HL-60 (cell line): ENCODE results near the gene DDX17.

Experiments used
- DNase-seq, 2 experiments: peaks; one replicate each; pipeline ENCODE4 v3.0.0-alpha.2; 2010 to 2020; ENCODE audit warnings: low read depth in 1 of 2, low spot score in 1 of 2
- H3K27ac ChIP-seq: fragments of 250-450 bp; sonication (Bioruptor Pico); replicated peaks from 2 replicates; pipeline ENCODE4 v1.5.1; 2020; ENCODE audit warnings: mild to moderate bottlenecking, moderate library complexity
- H3K27me3 ChIP-seq: fragments of 250-450 bp; sonication (Bioruptor Pico); 2 replicates; pipeline ENCODE4 v1.5.1; 2021; ENCODE audit warnings: mild to moderate bottlenecking, moderate library complexity; ENCODE audit not compliant: insufficient read depth, poor library complexity, severe bottlenecking
- H3K4me3 ChIP-seq: replicated peaks from 2 replicates; pipeline ENCODE4 v1.5.1; 2011; ENCODE audit warnings: mild to moderate bottlenecking, control low read depth, low read length; ENCODE audit not compliant: insufficient read depth
- GABPA ChIP-seq: IDR thresholded peaks from 2 replicates; pipeline ENCODE4 v1.6.1; 2012; ENCODE audit warnings: low read depth
- POLR2AphosphoS5 ChIP-seq: IDR thresholded peaks from 2 replicates; pipeline ENCODE4 v1.6.1; 2012; ENCODE audit warnings: low read depth
- SPI1 ChIP-seq: IDR thresholded peaks from 2 replicates; pipeline ENCODE4 v1.6.1; 2012; ENCODE audit warnings: low read depth, mild to moderate bottlenecking, borderline replicate concordance
- TF ChIP-seq, protein P1 (sequence below): IDR thresholded peaks from 2 replicates; pipeline ENCODE4 v1.6.1; 2012; ENCODE audit warnings: low read depth; ENCODE audit not compliant: insufficient replicate concordance
- TF ChIP-seq, protein P2 (sequence below): IDR thresholded peaks from one replicate; pipeline ENCODE4 v1.5.1; 2011; ENCODE audit warnings: low read length, control low read depth, inconsistent platforms; ENCODE audit not compliant: insufficient read depth

The DDX17 gene

DNA sequence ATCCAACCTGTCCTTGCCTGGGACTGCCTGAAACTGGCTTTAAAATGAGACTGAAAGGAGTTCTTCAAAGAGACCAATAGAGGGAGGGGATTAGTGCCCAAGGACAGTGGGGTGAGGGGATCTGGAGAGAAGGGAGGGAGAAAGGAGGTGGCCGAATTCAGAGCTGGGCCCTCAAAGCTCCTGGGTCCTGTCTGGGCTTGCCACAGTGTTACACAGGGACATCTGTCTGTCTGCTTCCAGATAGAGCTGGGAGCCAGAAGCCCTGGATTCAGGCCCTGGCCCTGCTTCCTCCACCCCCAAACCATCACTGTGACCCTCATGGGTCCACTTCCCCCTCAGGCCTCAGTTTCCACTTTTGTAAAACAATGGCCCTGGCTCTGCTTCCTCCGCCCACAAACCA is 54.7 kb downstream of the DDX17 start:
- Histone ChIP-seq H3K27me3 (peaks cover 47% of the 10 kb centered on the region), H3K27ac (no peak overlapping the region), H3K4me3 (no peak overlapping the region)
- DNase-seq, result no peak
- no peak for TF ChIP-seq POLR2AphosphoS5

DNA sequence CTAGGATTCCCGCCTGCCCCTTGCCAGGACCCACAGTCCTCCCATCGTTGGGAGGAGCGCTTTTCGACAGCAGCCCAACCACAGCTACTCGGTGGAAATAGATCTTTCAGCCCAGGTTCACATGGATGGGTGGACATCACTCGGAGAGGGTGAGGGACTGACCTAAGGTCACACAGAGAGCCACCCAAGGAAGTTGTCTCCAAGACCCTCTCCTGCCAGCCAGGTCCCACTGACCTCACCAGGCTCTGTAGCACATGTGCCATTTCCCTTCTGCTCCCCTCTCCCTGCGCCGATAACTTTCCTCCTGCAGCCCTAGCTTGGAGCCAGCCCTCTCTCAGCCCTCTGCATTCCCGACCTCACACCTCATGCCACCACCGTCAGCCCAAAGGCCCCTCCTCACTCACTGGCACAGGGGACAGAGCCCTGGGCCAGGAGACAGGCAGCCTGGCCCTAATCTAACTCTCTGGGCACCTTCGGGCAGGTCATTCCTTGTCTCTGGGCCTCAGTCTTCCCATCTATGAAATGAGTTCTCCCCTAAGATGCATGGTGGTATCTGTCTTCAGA is 55.8 kb downstream of the DDX17 start:
- H3K27me3 ChIP-seq, result peaks cover 46% of the 10 kb centered on the region
- TF ChIP-seq, protein P1, sequence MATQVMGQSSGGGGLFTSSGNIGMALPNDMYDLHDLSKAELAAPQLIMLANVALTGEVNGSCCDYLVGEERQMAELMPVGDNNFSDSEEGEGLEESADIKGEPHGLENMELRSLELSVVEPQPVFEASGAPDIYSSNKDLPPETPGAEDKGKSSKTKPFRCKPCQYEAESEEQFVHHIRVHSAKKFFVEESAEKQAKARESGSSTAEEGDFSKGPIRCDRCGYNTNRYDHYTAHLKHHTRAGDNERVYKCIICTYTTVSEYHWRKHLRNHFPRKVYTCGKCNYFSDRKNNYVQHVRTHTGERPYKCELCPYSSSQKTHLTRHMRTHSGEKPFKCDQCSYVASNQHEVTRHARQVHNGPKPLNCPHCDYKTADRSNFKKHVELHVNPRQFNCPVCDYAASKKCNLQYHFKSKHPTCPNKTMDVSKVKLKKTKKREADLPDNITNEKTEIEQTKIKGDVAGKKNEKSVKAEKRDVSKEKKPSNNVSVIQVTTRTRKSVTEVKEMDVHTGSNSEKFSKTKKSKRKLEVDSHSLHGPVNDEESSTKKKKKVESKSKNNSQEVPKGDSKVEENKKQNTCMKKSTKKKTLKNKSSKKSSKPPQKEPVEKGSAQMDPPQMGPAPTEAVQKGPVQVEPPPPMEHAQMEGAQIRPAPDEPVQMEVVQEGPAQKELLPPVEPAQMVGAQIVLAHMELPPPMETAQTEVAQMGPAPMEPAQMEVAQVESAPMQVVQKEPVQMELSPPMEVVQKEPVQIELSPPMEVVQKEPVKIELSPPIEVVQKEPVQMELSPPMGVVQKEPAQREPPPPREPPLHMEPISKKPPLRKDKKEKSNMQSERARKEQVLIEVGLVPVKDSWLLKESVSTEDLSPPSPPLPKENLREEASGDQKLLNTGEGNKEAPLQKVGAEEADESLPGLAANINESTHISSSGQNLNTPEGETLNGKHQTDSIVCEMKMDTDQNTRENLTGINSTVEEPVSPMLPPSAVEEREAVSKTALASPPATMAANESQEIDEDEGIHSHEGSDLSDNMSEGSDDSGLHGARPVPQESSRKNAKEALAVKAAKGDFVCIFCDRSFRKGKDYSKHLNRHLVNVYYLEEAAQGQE, result no peak
- TF ChIP-seq POLR2AphosphoS5 (no peak), GABPA (no peak), SPI1 (no peak)
- no peak for DNase-seq
- no peak overlapping the region for H3K4me3 ChIP-seq
- H3K27ac ChIP-seq, result no peak overlapping the region

DNA sequence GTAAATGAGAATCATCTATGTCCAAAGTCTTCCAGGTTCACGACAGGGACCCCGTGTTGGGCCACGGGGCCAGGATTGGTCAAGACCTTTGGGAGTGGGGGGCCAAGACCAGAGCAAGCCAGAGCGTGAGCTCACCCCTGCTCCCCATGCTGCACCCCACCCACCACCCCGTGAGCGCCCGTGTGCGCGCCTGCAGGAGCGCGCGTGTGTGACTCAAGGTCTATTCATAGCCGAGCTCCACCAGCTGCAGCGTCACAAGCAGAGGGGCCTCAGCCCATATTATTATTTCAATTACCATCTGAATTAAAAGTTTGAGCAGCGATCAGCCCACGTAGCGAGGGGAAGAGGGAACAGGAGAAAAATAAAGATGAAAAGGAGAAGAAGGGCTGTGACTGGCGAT is 56.3 kb downstream of the DDX17 start:
- H3K27me3 ChIP-seq, result peaks cover 51% of the 10 kb centered on the region
- TF ChIP-seq POLR2AphosphoS5 (no peak), GABPA (no peak)
- TF ChIP-seq, protein P2, sequence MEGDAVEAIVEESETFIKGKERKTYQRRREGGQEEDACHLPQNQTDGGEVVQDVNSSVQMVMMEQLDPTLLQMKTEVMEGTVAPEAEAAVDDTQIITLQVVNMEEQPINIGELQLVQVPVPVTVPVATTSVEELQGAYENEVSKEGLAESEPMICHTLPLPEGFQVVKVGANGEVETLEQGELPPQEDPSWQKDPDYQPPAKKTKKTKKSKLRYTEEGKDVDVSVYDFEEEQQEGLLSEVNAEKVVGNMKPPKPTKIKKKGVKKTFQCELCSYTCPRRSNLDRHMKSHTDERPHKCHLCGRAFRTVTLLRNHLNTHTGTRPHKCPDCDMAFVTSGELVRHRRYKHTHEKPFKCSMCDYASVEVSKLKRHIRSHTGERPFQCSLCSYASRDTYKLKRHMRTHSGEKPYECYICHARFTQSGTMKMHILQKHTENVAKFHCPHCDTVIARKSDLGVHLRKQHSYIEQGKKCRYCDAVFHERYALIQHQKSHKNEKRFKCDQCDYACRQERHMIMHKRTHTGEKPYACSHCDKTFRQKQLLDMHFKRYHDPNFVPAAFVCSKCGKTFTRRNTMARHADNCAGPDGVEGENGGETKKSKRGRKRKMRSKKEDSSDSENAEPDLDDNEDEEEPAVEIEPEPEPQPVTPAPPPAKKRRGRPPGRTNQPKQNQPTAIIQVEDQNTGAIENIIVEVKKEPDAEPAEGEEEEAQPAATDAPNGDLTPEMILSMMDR, result no peak
- TF ChIP-seq, protein P1, result no peak
- H3K4me3 ChIP-seq, result no peak overlapping the region
- H3K27ac ChIP-seq, result no peak overlapping the region
- no peak for DNase-seq

DNA sequence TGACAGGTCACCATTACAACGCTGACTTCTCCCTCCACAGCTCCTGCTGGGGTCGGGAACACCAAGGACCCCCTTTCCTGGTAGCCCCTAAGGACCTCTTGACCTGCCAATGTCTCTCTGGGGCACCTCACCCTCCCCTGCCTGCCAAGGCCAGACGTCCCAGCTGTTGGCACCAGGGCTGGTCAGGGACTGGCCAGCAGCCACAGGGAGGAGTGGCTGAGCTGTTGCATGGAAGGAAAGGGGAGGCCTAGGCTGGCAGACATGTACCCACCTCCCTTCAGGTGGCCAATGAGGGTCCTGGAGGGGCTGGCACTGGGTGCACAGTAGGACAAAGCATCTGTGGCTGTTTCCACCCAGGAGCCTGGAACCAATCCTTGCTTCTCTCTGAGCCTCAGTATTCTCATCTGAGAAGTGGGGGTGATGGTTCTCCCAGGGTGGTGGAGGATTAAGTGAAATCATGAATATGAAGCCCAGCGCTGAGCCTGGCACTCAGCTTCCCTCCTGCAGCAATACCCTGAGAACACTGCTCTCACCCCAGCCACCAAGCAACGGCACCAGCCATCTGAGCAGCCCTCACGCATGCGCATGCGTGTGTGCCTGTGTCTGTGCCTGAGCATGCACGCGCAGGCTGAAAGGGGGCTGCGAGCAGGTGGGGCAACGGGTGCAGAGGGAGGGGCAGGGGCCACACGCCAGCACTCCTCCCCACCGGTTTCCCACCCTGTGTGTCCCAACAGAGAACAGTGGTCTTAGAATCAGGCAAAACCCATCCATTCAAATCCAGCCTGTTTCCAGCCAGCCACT is 57.0 kb downstream of the DDX17 start:
- DNase-seq, result no peak
- TF ChIP-seq, protein P2, result no peak
- TF ChIP-seq GABPA, result no peak
- no peak for TF ChIP-seq POLR2AphosphoS5
- TF ChIP-seq, protein P1, result no peak
- no peak for TF ChIP-seq SPI1
- H3K4me3 ChIP-seq, result no peak overlapping the region
- H3K27me3 ChIP-seq, result peaks cover 51% of the 10 kb centered on the region
- H3K27ac ChIP-seq, result no peak overlapping the region
